Endothelial cell of umbilical vein (primary cell): ENCODE measurements around the gene DHRS12. TPM values are rescaled to one million over a fixed set of nuclear protein-coding genes. Genes with fewer than 3 reads are reported as not detected.

Source experiments
- BruUV-seq: library from RNA; stranded (reverse); fragments of 400-500 nt; replicated peaks from 2 replicates; lab custom pipeline; 2021; lab: Mats Ljungman, UMichigan
- CTCF ChIA-PET: fragments of 300-600, 350-600 bp; sonication (Branson Sonifier 250); formaldehyde crosslinking; loops from one replicate; lab custom pipeline; 2021; ENCODE audit warnings: antibody characterized with exemption, inconsistent platforms; lab: Charles Lee
- POLR2A ChIA-PET: fragments of 300-600, 350-600 bp; sonication (Branson Sonifier 250); formaldehyde crosslinking; loops from one replicate; lab custom pipeline; 2021; ENCODE audit warnings: antibody characterized with exemption, inconsistent platforms; lab: Charles Lee
- DNase-seq: peaks from one replicate; pipeline ENCODE4 v3.0.0-alpha.2; 2011; ENCODE audit warnings: low read depth, low spot score
- FAIRE-seq: peaks from 2 replicates; lab custom pipeline; 2011; peaks lifted over from hg19 to GRCh38; lab: Jason Lieb, UNC
- H2AFZ ChIP-seq: 2 replicates; pipeline ENCODE4 v1.6.0; 2012; ENCODE audit warnings: low read depth, low read length, control low read depth, inconsistent platforms
- H3K27ac ChIP-seq: 2 replicates; pipeline ENCODE4 v1.5.1; 2011; ENCODE audit warnings: low read depth, mild to moderate bottlenecking, control low read depth, low read length, moderate library complexity; ENCODE audit not compliant: insufficient read depth
- H3K27me3 ChIP-seq, 2 experiments: 2 replicates each; pipeline versions ENCODE4 v1.6.0 to v1.6.1; 2011; ENCODE audit warnings: low read length in 2 of 2, mixed read lengths in 1 of 2; ENCODE audit not compliant: control insufficient read depth in 2 of 2, insufficient read depth in 2 of 2
- H3K36me3 ChIP-seq, 2 experiments: 2 replicates in 1 of 2; 3 replicates in 1 of 2; pipeline ENCODE4 v1.5.1; 2011; ENCODE audit warnings: low read length in 2 of 2, mild to moderate bottlenecking in 1 of 2, moderate library complexity in 1 of 2; ENCODE audit not compliant: control insufficient read depth in 2 of 2, insufficient read depth in 2 of 2; ENCODE audit errors: extremely low read depth in 1 of 2
- H3K4me1 ChIP-seq: 3 replicates; pipeline ENCODE4 v1.5.1; 2011; ENCODE audit warnings: mild to moderate bottlenecking, low read length; ENCODE audit not compliant: control insufficient read depth, insufficient read depth; ENCODE audit errors: extremely low read depth
- H3K4me2 ChIP-seq: 2 replicates; pipeline ENCODE4 v1.6.1; 2011; ENCODE audit warnings: low read length, control low read depth, mixed read lengths; ENCODE audit not compliant: insufficient read depth
- H3K4me3 ChIP-seq, 3 experiments: fragments of 200-600 bp in 1 of 3; sonication (generic), shearing (Covaris generic) in 1 of 3; replicated peaks in 1 of 3; 2 replicates each; pipeline ENCODE4 v1.5.1; 2011 to 2016; ENCODE audit warnings: control low read depth in 3 of 3, low read length in 3 of 3, mild to moderate bottlenecking in 2 of 3, inconsistent platforms in 1 of 3, low read depth in 1 of 3, moderate library complexity in 1 of 3; ENCODE audit not compliant: insufficient read depth in 1 of 3
- H3K79me2 ChIP-seq: 2 replicates; pipeline ENCODE4 v1.6.0; 2012; ENCODE audit warnings: low read length, inconsistent platforms; ENCODE audit not compliant: control insufficient read depth, insufficient read depth
- H3K9ac ChIP-seq: replicated peaks from 2 replicates; pipeline ENCODE3; 2011; ENCODE audit warnings: low read length, control low read depth; ENCODE audit not compliant: insufficient read depth; ENCODE audit errors: extremely low read depth
- H3K9me1 ChIP-seq: replicated peaks from 3 replicates; pipeline ENCODE4 v1.6.0; 2011; ENCODE audit warnings: mild to moderate bottlenecking, low read length; ENCODE audit not compliant: control insufficient read depth, insufficient read depth; ENCODE audit errors: extremely low read depth
- H3K9me3 ChIP-seq: replicated peaks from 2 replicates; pipeline ENCODE4 v1.5.1; 2012; ENCODE audit warnings: low read length, inconsistent platforms; ENCODE audit not compliant: control insufficient read depth, insufficient read depth
- H4K20me1 ChIP-seq: replicated peaks from 2 replicates; pipeline ENCODE3; 2011; ENCODE audit warnings: mild to moderate bottlenecking, low read length; ENCODE audit not compliant: control insufficient read depth, insufficient read depth; ENCODE audit errors: extremely low read depth
- EZH2 ChIP-seq: IDR thresholded peaks from 2 replicates; pipeline ENCODE4 v1.6.1; 2012; ENCODE audit warnings: borderline replicate concordance, low read depth, mild to moderate bottlenecking, moderate library complexity, low read length, inconsistent platforms; ENCODE audit not compliant: severe bottlenecking
- FOS ChIP-seq: IDR thresholded peaks from 2 replicates; pipeline ENCODE4 v1.6.1; 2011; ENCODE audit warnings: mild to moderate bottlenecking, low read length, moderate library complexity, borderline replicate concordance; ENCODE audit not compliant: insufficient read depth
- GATA2 ChIP-seq: IDR thresholded peaks from 2 replicates; pipeline ENCODE4 v1.7.0; 2011; ENCODE audit warnings: low read depth, mild to moderate bottlenecking, moderate library complexity, mixed read lengths, low read length; ENCODE audit not compliant: insufficient read length, insufficient read depth
- JUN ChIP-seq: IDR thresholded peaks from 2 replicates; pipeline ENCODE4 v1.6.1; 2011; ENCODE audit warnings: borderline replicate concordance, low read depth; ENCODE audit not compliant: insufficient read length, insufficient read depth
- MYC ChIP-seq: IDR thresholded peaks from one replicate; pipeline ENCODE4 v1.6.1; 2011; ENCODE audit warnings: mild to moderate bottlenecking, low read depth, low read length
- POLR2A ChIP-seq: IDR thresholded peaks from 2 replicates; pipeline ENCODE4 v1.6.1; 2012; ENCODE audit warnings: low read depth, mild to moderate bottlenecking, control low read depth, low read length
- POLR2AphosphoS5 ChIP-seq: IDR thresholded peaks from 2 replicates; pipeline ENCODE4 v1.6.1; 2012; ENCODE audit warnings: low read depth, mild to moderate bottlenecking, control low read depth, low read length, moderate library complexity; ENCODE audit not compliant: insufficient read depth
- dilution Hi-C: fragments of 300-500 bp; cut with MboI; formaldehyde crosslinking; loops from one replicate; pipeline ENCODE4 v1.15.0; 2019; ENCODE audit warnings: low sequenced_read_pairs; ENCODE audit not compliant: extremely low pct_ligation_motif_present
- intact Hi-C: fragments of 100-400 bp; cut with micrococcal nuclease; formaldehyde crosslinking; loops from one replicate; pipeline ENCODE4 v1.10.0; 2022
- polyA plus RNA-seq, 4 experiments: library from polyadenylated mRNA; depleted of rRNA in 3 of 4; stranded (reverse) in 3 of 4; unstranded in 1 of 4; fragments of >200 nt; gene quantifications; 2 replicates each; pipeline versions ENCODE4 v1.2.1 to v1.2.3, GENCODE V29; 2011 to 2012; ENCODE audit warnings: missing spikeins in 1 of 4
- total RNA-seq: library from RNA; stranded (reverse); gene quantifications from 2 replicates; pipeline ENCODE4 v1.2.3, GENCODE V29; 2021
- TF ChIP-seq, protein P1 (sequence below): IDR thresholded peaks from 2 replicates; pipeline ENCODE4 v1.6.1; 2011; ENCODE audit not compliant: insufficient read depth, insufficient read length
- TF ChIP-seq, protein P2 (sequence below), 2 donors: IDR thresholded peaks; 1 replicate in 1 of 2; 2 replicates in 1 of 2; pipeline ENCODE4 v1.5.1; 2011; ENCODE audit warnings: low read length in 2 of 2, mild to moderate bottlenecking in 2 of 2, moderate library complexity in 2 of 2, control low read depth in 1 of 2, inconsistent platforms in 1 of 2, low read depth in 1 of 2; ENCODE audit not compliant: insufficient read depth in 1 of 2; ENCODE audit errors: extremely low read depth in 1 of 2

Gene DHRS12
- total and polyA plus RNA-seq, 2 donors (not counting 3 experiments of a cell fraction or from before 2014, with no cell fraction given): 8.9 to 9.1 TPM

GRCh38 chr13:51765142-51765515 lies 38.8 kb downstream of the DHRS12 start:
- DNase-seq (no peak), FAIRE-seq (no peak)
- no peak overlapping the region for H3K27ac ChIP-seq
- intact Hi-C loops: loop anchor here (2.0 to 10.0 kb wide), 2 partner anchors 38 to 180 kb away; partner anchors contain the start of gene WDFY2
- no peak overlapping the region for H3K4me2 ChIP-seq
- H2AFZ ChIP-seq: no peak overlapping the region
- H3K4me1 ChIP-seq: peaks cover 11% of the 10 kb centered on the region
- ChIA-PET CTCF (interaction anchor here (1.1 kb wide), 1 partner anchor 33 kb away, joined by 3 read pairs; no protein-coding TSS in a partner anchor), POLR2A (interaction anchor here (1.4 kb wide), 1 partner anchor 312 kb away, joined by 8 read pairs; the partner anchor contains the start of gene INTS6)
- no peaks in the 10 kb centered on the region for H3K79me2 ChIP-seq
- no peak overlapping the region for H3K9ac ChIP-seq
- dilution Hi-C loops: no loop called here
- H3K4me3 ChIP-seq: no peak overlapping the region
- H3K27me3 ChIP-seq: no peaks in the 10 kb centered on the region
- no TSS peak for BruUV-seq
- no peaks in the 10 kb centered on the region for H3K9me1 ChIP-seq
- no peak for TF ChIP-seq FOS
- no peak for TF ChIP-seq JUN
- no peak for TF ChIP-seq POLR2A
- TF ChIP-seq MYC: no peak
- TF ChIP-seq, protein P1, sequence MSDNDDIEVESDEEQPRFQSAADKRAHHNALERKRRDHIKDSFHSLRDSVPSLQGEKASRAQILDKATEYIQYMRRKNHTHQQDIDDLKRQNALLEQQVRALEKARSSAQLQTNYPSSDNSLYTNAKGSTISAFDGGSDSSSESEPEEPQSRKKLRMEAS: no peak
- TF ChIP-seq EZH2: no peak
- TF ChIP-seq, protein P2, sequence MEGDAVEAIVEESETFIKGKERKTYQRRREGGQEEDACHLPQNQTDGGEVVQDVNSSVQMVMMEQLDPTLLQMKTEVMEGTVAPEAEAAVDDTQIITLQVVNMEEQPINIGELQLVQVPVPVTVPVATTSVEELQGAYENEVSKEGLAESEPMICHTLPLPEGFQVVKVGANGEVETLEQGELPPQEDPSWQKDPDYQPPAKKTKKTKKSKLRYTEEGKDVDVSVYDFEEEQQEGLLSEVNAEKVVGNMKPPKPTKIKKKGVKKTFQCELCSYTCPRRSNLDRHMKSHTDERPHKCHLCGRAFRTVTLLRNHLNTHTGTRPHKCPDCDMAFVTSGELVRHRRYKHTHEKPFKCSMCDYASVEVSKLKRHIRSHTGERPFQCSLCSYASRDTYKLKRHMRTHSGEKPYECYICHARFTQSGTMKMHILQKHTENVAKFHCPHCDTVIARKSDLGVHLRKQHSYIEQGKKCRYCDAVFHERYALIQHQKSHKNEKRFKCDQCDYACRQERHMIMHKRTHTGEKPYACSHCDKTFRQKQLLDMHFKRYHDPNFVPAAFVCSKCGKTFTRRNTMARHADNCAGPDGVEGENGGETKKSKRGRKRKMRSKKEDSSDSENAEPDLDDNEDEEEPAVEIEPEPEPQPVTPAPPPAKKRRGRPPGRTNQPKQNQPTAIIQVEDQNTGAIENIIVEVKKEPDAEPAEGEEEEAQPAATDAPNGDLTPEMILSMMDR (IDR thresholded peaks at IDR 0.05; ENCODE audit: extremely low read depth in 1 of 2, insufficient read depth in 1 of 2, low read depth in 1 of 2, low read length in 2 of 2): no peak
- no peak for TF ChIP-seq GATA2
- TF ChIP-seq POLR2AphosphoS5: no peak
- no peaks in the 10 kb centered on the region for H3K9me3 ChIP-seq
- H4K20me1 ChIP-seq: no peaks in the 10 kb centered on the region
- no peaks in the 10 kb centered on the region for H3K36me3 ChIP-seq
